Coronary artery (tissue), 2 donors: ENCODE measurements around the gene ZPLD1.

Experiments
- DNase-seq: peaks from one replicate; pipeline ENCODE4 v3.0.0-alpha.2; 2017; ENCODE audit warnings: low spot score
- H3K27ac ChIP-seq, 2 donors: fragments of 200-600 bp; sonication (generic); one replicate each; pipeline ENCODE4 v1.5.1; 2016 to 2019
- H3K4me3 ChIP-seq: fragments of 200-600 bp; sonication (generic); 2 replicates; pipeline ENCODE4 v1.5.1; 2016; ENCODE audit warnings: mild to moderate bottlenecking, moderate library complexity
- TF ChIP-seq, protein P1 (sequence below): fragments of 200-600 bp; sonication (generic); IDR thresholded peaks from one replicate; pipeline ENCODE4 v1.5.1; 2019; ENCODE audit warnings: antibody characterized with exemption

The ZPLD1 gene

DNA sequence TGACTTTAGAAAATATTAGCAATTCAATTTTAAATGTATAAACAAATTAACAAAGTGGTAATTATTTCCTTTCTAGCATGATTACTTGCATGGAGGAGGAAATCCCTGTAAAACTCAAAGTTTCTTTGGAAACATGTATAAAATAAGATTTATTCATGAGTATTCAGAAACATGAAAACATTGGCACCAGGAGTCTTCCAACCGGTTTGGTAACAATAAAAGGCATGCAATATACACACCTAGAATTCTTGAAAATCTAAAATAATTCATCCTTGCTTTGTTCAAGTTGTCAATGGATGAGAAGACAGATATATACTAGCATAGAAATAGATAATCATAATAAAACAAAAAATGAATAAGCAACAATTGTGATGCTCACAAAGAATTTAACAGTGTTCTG lies 76.4 kb downstream of the ZPLD1 start:
- Histone ChIP-seq H3K4me3 (no peak overlapping the region), H3K27ac (no peak overlapping the region)
- TF ChIP-seq, protein P1, sequence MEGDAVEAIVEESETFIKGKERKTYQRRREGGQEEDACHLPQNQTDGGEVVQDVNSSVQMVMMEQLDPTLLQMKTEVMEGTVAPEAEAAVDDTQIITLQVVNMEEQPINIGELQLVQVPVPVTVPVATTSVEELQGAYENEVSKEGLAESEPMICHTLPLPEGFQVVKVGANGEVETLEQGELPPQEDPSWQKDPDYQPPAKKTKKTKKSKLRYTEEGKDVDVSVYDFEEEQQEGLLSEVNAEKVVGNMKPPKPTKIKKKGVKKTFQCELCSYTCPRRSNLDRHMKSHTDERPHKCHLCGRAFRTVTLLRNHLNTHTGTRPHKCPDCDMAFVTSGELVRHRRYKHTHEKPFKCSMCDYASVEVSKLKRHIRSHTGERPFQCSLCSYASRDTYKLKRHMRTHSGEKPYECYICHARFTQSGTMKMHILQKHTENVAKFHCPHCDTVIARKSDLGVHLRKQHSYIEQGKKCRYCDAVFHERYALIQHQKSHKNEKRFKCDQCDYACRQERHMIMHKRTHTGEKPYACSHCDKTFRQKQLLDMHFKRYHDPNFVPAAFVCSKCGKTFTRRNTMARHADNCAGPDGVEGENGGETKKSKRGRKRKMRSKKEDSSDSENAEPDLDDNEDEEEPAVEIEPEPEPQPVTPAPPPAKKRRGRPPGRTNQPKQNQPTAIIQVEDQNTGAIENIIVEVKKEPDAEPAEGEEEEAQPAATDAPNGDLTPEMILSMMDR, result no peak
- no peak for DNase-seq

DNA sequence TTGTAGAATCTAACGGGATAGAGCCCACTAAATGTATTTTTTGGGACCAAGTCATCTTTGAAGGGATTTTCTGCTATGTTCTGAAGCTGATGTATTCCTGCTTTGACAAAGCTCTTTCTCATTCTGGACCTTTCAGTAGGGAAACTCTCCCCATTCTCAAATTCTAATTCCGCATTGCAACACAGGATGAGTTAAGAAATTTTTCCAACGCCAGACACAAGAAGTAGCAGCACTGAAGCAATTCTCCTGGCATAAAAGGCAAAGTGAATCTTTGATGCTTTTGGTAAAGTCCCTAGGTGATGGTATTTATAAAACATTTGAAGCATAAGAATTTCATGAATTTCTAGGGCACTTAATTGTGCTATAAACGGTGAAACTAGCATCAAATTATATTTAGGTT lies 76.8 kb downstream of the ZPLD1 start:
- no peak for DNase-seq
- Histone ChIP-seq H3K27ac (no peak overlapping the region), H3K4me3 (no peak overlapping the region)
- TF ChIP-seq, protein P1, result no peak

DNA sequence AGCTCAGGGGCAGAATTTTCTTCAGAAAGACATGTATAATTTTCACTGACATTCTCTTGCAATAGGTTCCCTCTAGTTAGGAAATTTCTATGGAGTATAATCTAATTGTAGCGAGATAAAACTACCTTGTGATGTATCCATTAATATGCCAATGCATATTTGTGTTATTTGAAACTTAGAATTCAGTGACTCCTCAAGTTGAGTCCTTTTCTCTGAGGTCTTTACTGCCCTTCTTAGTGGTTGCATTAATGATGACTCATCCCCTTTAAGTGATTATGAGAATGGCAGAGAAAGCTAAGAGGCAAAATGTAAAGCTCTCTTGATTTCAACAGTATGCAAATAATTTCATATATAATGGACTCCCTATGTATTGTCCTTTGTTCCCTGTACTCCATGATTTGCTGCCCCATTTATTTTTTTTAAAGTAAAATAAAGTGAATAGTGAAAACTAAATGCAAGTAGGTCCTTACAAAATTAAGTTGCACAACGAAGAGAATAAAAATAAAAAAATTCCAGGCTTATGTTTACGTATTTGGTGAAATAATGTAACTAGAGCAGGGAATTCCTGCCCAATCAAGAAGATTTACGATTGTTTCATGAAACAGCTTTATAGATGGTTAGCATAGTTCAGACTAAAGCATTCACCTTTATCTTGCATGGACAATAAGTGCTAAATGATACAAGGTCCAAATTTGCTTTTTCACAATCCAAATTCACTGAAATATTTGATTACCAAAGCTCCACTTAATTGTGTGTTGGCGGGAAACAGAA lies 78.1 kb downstream of the ZPLD1 start:
- TF ChIP-seq, protein P1, result no peak
- DNase-seq, result no peak
- Histone ChIP-seq H3K27ac (no peak overlapping the region), H3K4me3 (no peak overlapping the region)

DNA sequence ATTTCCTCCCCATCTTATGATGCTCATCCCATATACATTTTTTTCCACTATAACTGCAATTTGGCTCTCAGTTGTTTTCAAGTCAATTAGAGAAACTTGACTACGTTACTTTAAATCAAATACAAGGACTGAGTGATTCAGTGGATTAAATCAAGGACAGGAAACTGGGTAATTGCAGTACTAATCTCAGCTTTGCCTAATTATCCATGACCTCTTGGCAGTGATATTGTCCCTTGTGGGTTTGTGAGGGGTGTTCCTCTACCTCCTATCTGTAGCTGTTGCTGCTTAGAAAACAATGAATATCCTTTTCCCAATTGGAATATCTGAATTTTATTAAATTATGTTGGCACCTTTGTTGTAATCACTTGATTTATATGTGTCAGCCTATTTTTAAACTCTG lies 79.4 kb downstream of the ZPLD1 start:
- H3K4me3 ChIP-seq, result no peak overlapping the region
- H3K27ac ChIP-seq, result no peak overlapping the region
- TF ChIP-seq, protein P1, result no peak
- DNase-seq, result no peak

DNA sequence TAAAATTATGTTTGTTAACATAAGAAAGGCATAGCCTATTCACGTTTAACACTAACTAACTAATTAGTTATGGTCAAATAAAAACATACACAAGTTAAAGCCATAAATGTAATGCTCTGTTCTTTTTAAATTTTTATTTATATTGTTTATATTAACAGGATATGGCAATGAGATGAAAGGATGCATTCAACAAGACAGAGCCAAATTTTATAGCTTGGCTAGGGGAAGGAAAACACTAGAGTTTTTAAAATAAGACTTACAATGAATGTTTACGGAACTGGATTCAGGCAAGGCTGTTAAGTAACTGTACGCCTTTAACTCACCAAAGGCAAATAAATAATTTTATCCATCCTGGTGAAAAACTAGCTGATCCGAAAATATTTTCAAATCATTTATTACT lies 86.4 kb downstream of the ZPLD1 start:
- no peak for DNase-seq
- TF ChIP-seq, protein P1, result no peak
- Histone ChIP-seq H3K4me3 (no peak overlapping the region), H3K27ac (no peak overlapping the region)

DNA sequence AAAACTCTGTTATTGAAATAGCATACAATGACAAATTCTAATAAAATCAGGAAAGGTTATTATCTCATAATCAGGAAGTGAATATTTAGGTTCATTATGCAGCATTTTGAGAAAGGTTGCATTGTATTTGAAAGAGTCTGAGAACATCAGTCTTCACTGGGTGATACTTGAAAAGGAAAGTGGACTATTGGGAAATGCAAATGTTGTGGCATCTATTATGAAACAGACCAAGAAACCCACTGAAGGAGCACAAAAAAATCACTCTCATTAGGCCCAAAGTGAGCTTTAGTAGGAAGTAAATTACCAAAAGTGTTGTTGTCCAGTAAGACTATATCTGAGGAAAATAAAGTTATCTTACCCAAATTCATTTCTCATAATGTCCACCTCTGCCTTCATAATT lies 90.8 kb downstream of the ZPLD1 start:
- TF ChIP-seq, protein P1, result no peak

DNA sequence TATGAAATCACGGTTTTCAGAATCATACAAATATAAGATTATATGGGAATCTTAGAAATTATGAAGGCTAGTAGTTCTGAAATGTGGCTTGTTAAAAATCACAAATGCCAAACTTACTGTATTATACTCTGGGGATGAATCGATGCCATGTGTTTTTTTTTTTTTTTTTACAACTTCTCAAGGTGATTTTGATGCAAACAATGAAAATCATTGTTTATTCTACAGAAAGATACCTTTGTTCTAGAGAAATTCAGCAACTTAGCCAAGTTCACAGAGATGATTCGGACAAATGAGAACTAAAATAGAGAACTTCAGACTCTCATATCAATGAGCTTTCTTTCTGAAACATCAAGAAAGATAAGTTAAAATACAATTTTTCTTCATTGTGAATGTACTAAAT lies 92.0 kb downstream of the ZPLD1 start:
- no peak overlapping the region for H3K4me3 ChIP-seq

More for the DNA sequence above, 90.8 kb downstream of the ZPLD1 start:
- Histone ChIP-seq H3K4me3 (no peak overlapping the region), H3K27ac (no peak overlapping the region)
- no peak for DNase-seq

More for the DNA sequence above, 92.0 kb downstream of the ZPLD1 start:
- TF ChIP-seq, protein P1, result no peak
- H3K27ac ChIP-seq, result no peak overlapping the region
- DNase-seq, result no peak
